NCI-H2029 (cell line): ENCODE measurements around the gene CLEC4M.
"Not testable (repeated sequence)": the region's sequence is repeated elsewhere in the genome, so short reads cannot be mapped to it uniquely, and the experiment has no call there.

Source experiments
- DNase-seq: peaks from one replicate; lab custom pipeline; 2025; lab: John Stamatoyannopoulos, UW

Gene CLEC4M

GRCh38 chr19:7775761-7776160, 12.7 kb downstream of the CLEC4M start:
- DNase-seq, result no peak

- no peak for DNase-seq
Observed at GRCh38 chr19:7778081-7778480, 15.0 kb downstream of the CLEC4M start.

GRCh38 chr19:7779631-7780486, 16.8 kb downstream of the CLEC4M start:
- DNase-seq, result no peak

GRCh38 chr19:7781157-7781556, 18.1 kb downstream of the CLEC4M start:
- no peak for DNase-seq

- no peak for DNase-seq
Observed at GRCh38 chr19:7783991-7784423, 21.0 kb downstream of the CLEC4M start.

- no peak for DNase-seq
Observed at GRCh38 chr19:7784856-7785255, 21.8 kb downstream of the CLEC4M start.

GRCh38 chr19:7787141-7787540, 24.1 kb downstream of the CLEC4M start:
- no peak for DNase-seq

- no peak for DNase-seq
Observed at GRCh38 chr19:7787602-7788177, 24.6 kb downstream of the CLEC4M start.

- DNase-seq, result no peak
Observed at GRCh38 chr19:7788178-7788932, 25.3 kb downstream of the CLEC4M start.

- DNase-seq, result no peak
Observed at GRCh38 chr19:7788933-7789323, 25.9 kb downstream of the CLEC4M start.

GRCh38 chr19:7789447-7789846, 26.4 kb downstream of the CLEC4M start:
- no peak for DNase-seq

GRCh38 chr19:7790416-7790815, 27.4 kb downstream of the CLEC4M start:
- no peak for DNase-seq

GRCh38 chr19:7792281-7792680, 29.2 kb downstream of the CLEC4M start:
- no peak for DNase-seq

- DNase-seq, result not testable (repeated sequence)
Observed at GRCh38 chr19:7792701-7793100, 29.7 kb downstream of the CLEC4M start.

- DNase-seq, result no peak
Observed at GRCh38 chr19:7793493-7793892, 30.4 kb downstream of the CLEC4M start.

- no peak for DNase-seq
Observed at GRCh38 chr19:7795555-7796161, 32.6 kb downstream of the CLEC4M start.

- peak; percentile 74 for DNase-seq
Observed at GRCh38 chr19:7799640-7800355, 36.8 kb downstream of the CLEC4M start.

- DNase-seq, result no peak
Observed at GRCh38 chr19:7801020-7801570, 38.1 kb downstream of the CLEC4M start.

GRCh38 chr19:7806234-7806633, 43.2 kb downstream of the CLEC4M start:
- DNase-seq, result no peak

- no peak for DNase-seq
Observed at GRCh38 chr19:7806876-7807275, 43.8 kb downstream of the CLEC4M start.

GRCh38 chr19:7808108-7808507, 45.1 kb downstream of the CLEC4M start:
- no peak for DNase-seq
